Loucy (cell line): Measurements from ENCODE around the gene MTARC1.

Experiments
- H2AFZ ChIP-seq: fragments of 200-600 bp; sonication (generic); 2 replicates; pipeline ENCODE4 v1.6.0; 2016; ENCODE audit warnings: antibody characterized with exemption, mild to moderate bottlenecking, low read length, moderate library complexity
- H3F3A ChIP-seq: fragments of 200-600 bp; 2 replicates; pipeline ENCODE4 v1.6.0; 2016; ENCODE audit warnings: antibody characterized with exemption, low read depth, mild to moderate bottlenecking
- H3K27me3 ChIP-seq: fragments of 200-600 bp; sonication (generic); 2 replicates; pipeline ENCODE4 v1.6.1; 2014; ENCODE audit warnings: low read length, mild to moderate bottlenecking; ENCODE audit not compliant: insufficient read depth, poor library complexity, severe bottlenecking
- H3K36me3 ChIP-seq: fragments of 200-600 bp; sonication (generic); 2 replicates; pipeline ENCODE4 v1.6.1; 2016; ENCODE audit warnings: low read length; ENCODE audit not compliant: insufficient read depth
- H3K4me1 ChIP-seq: fragments of 200-600 bp; sonication (generic); 2 replicates; pipeline ENCODE4 v1.5.1; 2014; ENCODE audit warnings: low read length, mild to moderate bottlenecking; ENCODE audit not compliant: insufficient read depth, poor library complexity, severe bottlenecking
- H3K4me2 ChIP-seq: fragments of 200-600 bp; sonication (generic); 2 replicates; pipeline ENCODE4 v1.6.0; 2014; ENCODE audit warnings: antibody characterized with exemption, low read length, low read depth, mild to moderate bottlenecking; ENCODE audit not compliant: poor library complexity, severe bottlenecking
- H3K4me3 ChIP-seq: fragments of 200-600 bp; sonication (generic); 2 replicates; pipeline ENCODE4 v1.5.1; 2014; ENCODE audit warnings: low read length, mild to moderate bottlenecking, mixed read lengths; ENCODE audit not compliant: poor library complexity, severe bottlenecking
- H3K79me2 ChIP-seq: fragments of 200-600 bp; sonication (generic); 2 replicates; pipeline ENCODE4 v1.6.1; 2014; ENCODE audit warnings: low read length; ENCODE audit not compliant: insufficient read depth
- H3K9ac ChIP-seq: fragments of 200-600 bp; sonication (generic); 2 replicates; pipeline ENCODE4 v1.6.0; 2014; ENCODE audit warnings: mild to moderate bottlenecking, low read depth, low read length, moderate library complexity; ENCODE audit not compliant: poor library complexity, severe bottlenecking
- H3K9me2 ChIP-seq: fragments of 200-600 bp; sonication (generic); replicated peaks from 2 replicates; pipeline ENCODE4 v1.6.1; 2016; ENCODE audit warnings: low read depth, low read length, mixed read lengths
- H3K9me3 ChIP-seq: fragments of 200-600 bp; sonication (generic); 2 replicates; pipeline ENCODE4 v1.6.1; 2014; ENCODE audit warnings: mild to moderate bottlenecking, antibody characterized with exemption, low read length, low read depth; ENCODE audit not compliant: insufficient read depth
- H4K20me1 ChIP-seq: fragments of 200-600 bp; sonication (generic); 2 replicates; pipeline ENCODE4 v1.6.0; 2014; ENCODE audit warnings: antibody characterized with exemption, low read length, mild to moderate bottlenecking; ENCODE audit not compliant: insufficient read depth, poor library complexity, severe bottlenecking
- CTCF ChIP-seq: fragments of 200-600 bp; sonication (generic); conservative IDR thresholded peaks from 2 replicates; pipeline ENCODE4 v1.5.1; 2014; ENCODE audit warnings: mild to moderate bottlenecking, antibody characterized with exemption, low read length
- EZH2phosphoT487 ChIP-seq: fragments of 200-600 bp; IDR thresholded peaks from 2 replicates; pipeline ENCODE4 v1.6.1; 2018; ENCODE audit warnings: antibody characterized with exemption, mild to moderate bottlenecking, moderate library complexity, borderline replicate concordance

Gene MTARC1

GRCh38 chr1:220824031-220824989, 37.6 kb downstream of the MTARC1 start:
- no peaks in the 10 kb centered on the region for H3K36me3 ChIP-seq

GRCh38 chr1:220825819-220826551, 39.3 kb downstream of the MTARC1 start:
- TF ChIP-seq CTCF (no peak), EZH2phosphoT487 (no peak)
- H3K36me3 ChIP-seq, result no peaks in the 10 kb centered on the region
- H3K79me2 ChIP-seq, result no peaks in the 10 kb centered on the region
- no peak overlapping the region for H3K4me2 ChIP-seq
- H3K4me1 ChIP-seq, result no peaks in the 10 kb centered on the region
- H4K20me1 ChIP-seq, result no peaks in the 10 kb centered on the region
- no peak overlapping the region for H2AFZ ChIP-seq
- H3K9me2 ChIP-seq, result no peaks in the 10 kb centered on the region
- no peaks in the 10 kb centered on the region for H3K9me3 ChIP-seq
- H3K9ac ChIP-seq, result no peak overlapping the region
- no peaks in the 10 kb centered on the region for H3F3A ChIP-seq
- H3K4me3 ChIP-seq, result no peak overlapping the region
- H3K27me3 ChIP-seq, result no peaks in the 10 kb centered on the region

More at GRCh38 chr1:220824031-220824989, 37.6 kb downstream of the MTARC1 start:
- Histone ChIP-seq H3K4me3 (no peak overlapping the region), H3K9me2 (no peaks in the 10 kb centered on the region), H3K4me1 (no peaks in the 10 kb centered on the region), H3K9me3 (no peaks in the 10 kb centered on the region), H2AFZ (no peak overlapping the region), H3F3A (no peaks in the 10 kb centered on the region), H3K27me3 (no peaks in the 10 kb centered on the region), H3K79me2 (no peaks in the 10 kb centered on the region), H3K4me2 (no peak overlapping the region), H4K20me1 (no peaks in the 10 kb centered on the region), H3K9ac (no peak overlapping the region)
- TF ChIP-seq CTCF (no peak), EZH2phosphoT487 (no peak)

- H4K20me1 ChIP-seq, result no peaks in the 10 kb centered on the region
- H3K9me3 ChIP-seq, result no peaks in the 10 kb centered on the region
- H3K79me2 ChIP-seq, result no peaks in the 10 kb centered on the region
- H3K4me1 ChIP-seq, result no peaks in the 10 kb centered on the region
- H3K36me3 ChIP-seq, result no peaks in the 10 kb centered on the region
- no peak overlapping the region for H3K4me2 ChIP-seq
- H3K9me2 ChIP-seq, result no peaks in the 10 kb centered on the region
- no peak for TF ChIP-seq EZH2phosphoT487
- TF ChIP-seq CTCF, result no peak
- no peaks in the 10 kb centered on the region for H3K27me3 ChIP-seq
- no peaks in the 10 kb centered on the region for H3F3A ChIP-seq
- no peak overlapping the region for H2AFZ ChIP-seq
- no peak overlapping the region for H3K9ac ChIP-seq
- no peak overlapping the region for H3K4me3 ChIP-seq
Measured at GRCh38 chr1:220826729-220827128, 40.0 kb downstream of the MTARC1 start.
